ENCODE measurements around the gene MACROD2.

Gene MACROD2

GRCh38 chr20:15739035-15739434 lies 1743.7 kb downstream of the MACROD2 start:
- no peak for DNase-seq (ENCODE audit: extremely low read depth, insufficient read length)
- no peak for TF ChIP-seq CTCF (IDR thresholded peaks at IDR 0.05; ENCODE audit: insufficient read depth, low read length, poor library complexity, severe bottlenecking)
- Histone ChIP-seq H3K36me3 (ENCODE audit: control insufficient read depth, insufficient read depth, low read length) (no peaks in the 10 kb centered on the region), H3K27me3 (replicated peaks; ENCODE audit: control insufficient read depth, insufficient read depth, low read length) (no peaks in the 10 kb centered on the region), H3K4me3 (replicated peaks; ENCODE audit: low read depth, low read length) (no peak overlapping the region)

- no peak for TF ChIP-seq CTCF (IDR thresholded peaks at IDR 0.05; ENCODE audit: insufficient read depth, low read length, poor library complexity, severe bottlenecking)
- H3K36me3 ChIP-seq (ENCODE audit: control insufficient read depth, insufficient read depth, low read length), result no peaks in the 10 kb centered on the region
- H3K4me3 ChIP-seq (replicated peaks; ENCODE audit: low read depth, low read length), result no peak overlapping the region
- DNase-seq (ENCODE audit: extremely low read depth, insufficient read length), result no peak
- no peaks in the 10 kb centered on the region for H3K27me3 ChIP-seq (replicated peaks; ENCODE audit: control insufficient read depth, insufficient read depth, low read length)
These were observed 1744.9 kb downstream of the MACROD2 start for GRCh38 chr20:15740046-15740775.

GRCh38 chr20:15742087-15742486 lies 1746.8 kb downstream of the MACROD2 start:
- TF ChIP-seq CTCF (IDR thresholded peaks at IDR 0.05; ENCODE audit: insufficient read depth, low read length, poor library complexity, severe bottlenecking), result no peak
- DNase-seq (ENCODE audit: extremely low read depth, insufficient read length), result no peak
- Histone ChIP-seq H3K4me3 (replicated peaks; ENCODE audit: low read depth, low read length) (no peak overlapping the region), H3K36me3 (ENCODE audit: control insufficient read depth, insufficient read depth, low read length) (no peaks in the 10 kb centered on the region), H3K27me3 (replicated peaks; ENCODE audit: control insufficient read depth, insufficient read depth, low read length) (no peaks in the 10 kb centered on the region)

- no peaks in the 10 kb centered on the region for H3K27me3 ChIP-seq (replicated peaks; ENCODE audit: control insufficient read depth, insufficient read depth, low read length)
- no peaks in the 10 kb centered on the region for H3K36me3 ChIP-seq (ENCODE audit: control insufficient read depth, insufficient read depth, low read length)
- no peak overlapping the region for H3K4me3 ChIP-seq (replicated peaks; ENCODE audit: low read depth, low read length)
- TF ChIP-seq CTCF (IDR thresholded peaks at IDR 0.05; ENCODE audit: insufficient read depth, low read length, poor library complexity, severe bottlenecking), result no peak
- no peak for DNase-seq (ENCODE audit: extremely low read depth, insufficient read length)
These were observed 1747.3 kb downstream of the MACROD2 start for GRCh38 chr20:15742627-15743026.

- DNase-seq (ENCODE audit: extremely low read depth, insufficient read length), result no peak
- no peak overlapping the region for H3K4me3 ChIP-seq (replicated peaks; ENCODE audit: low read depth, low read length)
- H3K36me3 ChIP-seq (ENCODE audit: control insufficient read depth, insufficient read depth, low read length), result no peaks in the 10 kb centered on the region
- no peaks in the 10 kb centered on the region for H3K27me3 ChIP-seq (replicated peaks; ENCODE audit: control insufficient read depth, insufficient read depth, low read length)
- no peak for TF ChIP-seq CTCF (IDR thresholded peaks at IDR 0.05; ENCODE audit: insufficient read depth, low read length, poor library complexity, severe bottlenecking)
These were observed 1760.9 kb downstream of the MACROD2 start for GRCh38 chr20:15756002-15756753.

Data from GM06990 (cell line).